ENCODE results near the gene ARID4B. TPM values are rescaled to one million over a fixed set of nuclear protein-coding genes. Genes with fewer than 3 reads are reported as not detected.

ARID4B gene
- total RNA-seq, 1 experiment from 2014 or later, result 28.3 TPM

DNA sequence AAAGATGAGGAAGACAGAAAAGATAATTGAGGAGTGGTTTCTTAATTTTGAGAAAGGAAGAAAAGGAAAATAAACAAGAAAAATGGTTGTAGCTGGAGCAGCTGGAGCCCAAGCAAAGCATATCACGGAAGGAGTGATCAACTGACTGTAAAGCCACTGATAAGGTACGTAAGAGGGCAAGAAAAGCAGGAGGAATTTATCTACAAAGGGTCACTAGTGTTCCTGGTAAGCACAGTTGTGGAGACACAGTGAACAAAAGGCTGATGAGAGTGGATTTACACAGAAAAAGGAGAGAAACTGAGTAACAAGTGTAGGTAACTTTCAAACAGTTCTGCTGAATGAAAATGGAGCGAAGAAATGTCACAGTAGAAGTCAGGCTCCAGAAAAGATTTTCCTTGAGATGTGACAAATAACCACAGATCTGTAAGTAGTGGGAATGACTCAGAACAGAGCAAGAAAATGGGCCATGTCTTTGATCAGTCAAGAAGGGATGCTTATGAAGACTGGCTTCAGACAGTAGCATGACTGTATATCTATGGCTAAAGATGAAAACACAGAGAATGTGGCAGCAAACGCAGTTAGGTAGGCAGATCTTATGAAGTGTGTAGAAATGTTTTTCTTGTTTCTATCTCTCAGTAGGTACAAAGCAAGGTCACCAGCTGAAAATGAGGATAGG, 121.3 kb downstream of the ARID4B start:
- Histone ChIP-seq H2AFZ (ENCODE audit: low read depth, low read length, poor library complexity, severe bottlenecking) (no peak overlapping the region), H3K27me3 (ENCODE audit: insufficient read depth, low read length) (no peaks in the 10 kb centered on the region), H3K9me2 (ENCODE audit: insufficient read depth) (no peaks in the 10 kb centered on the region), H3K4me1 (ENCODE audit: control insufficient read depth in 1 of 2, insufficient read depth in 2 of 2, low read length in 2 of 2) (no peaks in the 10 kb centered on the region), H3K79me2 (ENCODE audit: insufficient read depth, low read length) (no peaks in the 10 kb centered on the region), H3K4me3 (replicated peaks in 1 of 2; ENCODE audit: low read depth in 1 of 2, low read length in 2 of 2) (no peak overlapping the region), H3K27ac (ENCODE audit: low read depth, low read length) (no peak overlapping the region), H3K9me3 (ENCODE audit: control insufficient read depth in 1 of 2, insufficient read depth in 1 of 2, low read depth in 1 of 2, low read length in 2 of 2) (no peaks in the 10 kb centered on the region), H3K36me3 (ENCODE audit: control insufficient read depth in 1 of 2, insufficient read depth in 2 of 2, low read length in 2 of 2) (peaks cover 0 to 16% of the 10 kb centered on the region in 2 experiments; a peak in 2 of 4 replicates), H4K20me1 (ENCODE audit: insufficient read depth) (no peaks in the 10 kb centered on the region), H3K4me2 (ENCODE audit: low read length) (no peak overlapping the region), H3K9ac (ENCODE audit: low read length) (no peak overlapping the region)
- POLR2A ChIA-PET, result no interaction called here
- TF ChIP-seq ZNF274 (IDR thresholded peaks at IDR 0.05; ENCODE audit: low read depth, low read length), result no peak
- TF ChIP-seq SRF (IDR thresholded peaks at IDR 0.05; ENCODE audit: low read depth), result no peak
- TF ChIP-seq ZFX (IDR thresholded peaks at IDR 0.05), result no peak
- no peak for TF ChIP-seq SIN3A (IDR thresholded peaks at IDR 0.05; ENCODE audit: low read depth)
- TF ChIP-seq, protein P1, sequence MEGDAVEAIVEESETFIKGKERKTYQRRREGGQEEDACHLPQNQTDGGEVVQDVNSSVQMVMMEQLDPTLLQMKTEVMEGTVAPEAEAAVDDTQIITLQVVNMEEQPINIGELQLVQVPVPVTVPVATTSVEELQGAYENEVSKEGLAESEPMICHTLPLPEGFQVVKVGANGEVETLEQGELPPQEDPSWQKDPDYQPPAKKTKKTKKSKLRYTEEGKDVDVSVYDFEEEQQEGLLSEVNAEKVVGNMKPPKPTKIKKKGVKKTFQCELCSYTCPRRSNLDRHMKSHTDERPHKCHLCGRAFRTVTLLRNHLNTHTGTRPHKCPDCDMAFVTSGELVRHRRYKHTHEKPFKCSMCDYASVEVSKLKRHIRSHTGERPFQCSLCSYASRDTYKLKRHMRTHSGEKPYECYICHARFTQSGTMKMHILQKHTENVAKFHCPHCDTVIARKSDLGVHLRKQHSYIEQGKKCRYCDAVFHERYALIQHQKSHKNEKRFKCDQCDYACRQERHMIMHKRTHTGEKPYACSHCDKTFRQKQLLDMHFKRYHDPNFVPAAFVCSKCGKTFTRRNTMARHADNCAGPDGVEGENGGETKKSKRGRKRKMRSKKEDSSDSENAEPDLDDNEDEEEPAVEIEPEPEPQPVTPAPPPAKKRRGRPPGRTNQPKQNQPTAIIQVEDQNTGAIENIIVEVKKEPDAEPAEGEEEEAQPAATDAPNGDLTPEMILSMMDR (IDR thresholded peaks at IDR 0.05 in 2 of 3, conservative IDR thresholded peaks at IDR 0.05 in 1 of 3; ENCODE audit: borderline replicate concordance in 1 of 3, insufficient read depth in 1 of 3, low read depth in 2 of 3, low read length in 2 of 3), result no peak
- TF ChIP-seq RAD21 (IDR thresholded peaks at IDR 0.05; ENCODE audit: low read depth), result no peak
- TF ChIP-seq, protein P2, sequence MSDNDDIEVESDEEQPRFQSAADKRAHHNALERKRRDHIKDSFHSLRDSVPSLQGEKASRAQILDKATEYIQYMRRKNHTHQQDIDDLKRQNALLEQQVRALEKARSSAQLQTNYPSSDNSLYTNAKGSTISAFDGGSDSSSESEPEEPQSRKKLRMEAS (IDR thresholded peaks at IDR 0.05), result no peak
- no peak for TF ChIP-seq YY1 (IDR thresholded peaks at IDR 0.05; ENCODE audit: extremely low read depth, insufficient replicate concordance, low read depth, low read length)
- intact Hi-C loops (cut with micrococcal nuclease), result no loop called here
- no peak for DNase-seq (ENCODE audit: low read depth, low spot score)
- no TSS peak for BruUV-seq (replicated peaks)
- ATAC-seq, result no peak
- RAD21 ChIA-PET (ENCODE audit: low non-redundant PET in 1 of 2, low total read pairs in 2 of 2, uncharacterized antibody in 2 of 2, unreplicated experiment in 2 of 2), result no interaction called here
- CTCF ChIA-PET, result no interaction called here
